ENCODE data around the gene MOBP.

GRCh38 chr3:39485547-39485946 is 18.1 kb downstream of the MOBP start:
- TF ChIP-seq POLR2A (IDR thresholded peaks at IDR 0.05) (no peak), POLR2AphosphoS5 (IDR thresholded peaks at IDR 0.05) (no peak), EP300 (IDR thresholded peaks at IDR 0.05) (no peak)
- TF ChIP-seq, protein P1, sequence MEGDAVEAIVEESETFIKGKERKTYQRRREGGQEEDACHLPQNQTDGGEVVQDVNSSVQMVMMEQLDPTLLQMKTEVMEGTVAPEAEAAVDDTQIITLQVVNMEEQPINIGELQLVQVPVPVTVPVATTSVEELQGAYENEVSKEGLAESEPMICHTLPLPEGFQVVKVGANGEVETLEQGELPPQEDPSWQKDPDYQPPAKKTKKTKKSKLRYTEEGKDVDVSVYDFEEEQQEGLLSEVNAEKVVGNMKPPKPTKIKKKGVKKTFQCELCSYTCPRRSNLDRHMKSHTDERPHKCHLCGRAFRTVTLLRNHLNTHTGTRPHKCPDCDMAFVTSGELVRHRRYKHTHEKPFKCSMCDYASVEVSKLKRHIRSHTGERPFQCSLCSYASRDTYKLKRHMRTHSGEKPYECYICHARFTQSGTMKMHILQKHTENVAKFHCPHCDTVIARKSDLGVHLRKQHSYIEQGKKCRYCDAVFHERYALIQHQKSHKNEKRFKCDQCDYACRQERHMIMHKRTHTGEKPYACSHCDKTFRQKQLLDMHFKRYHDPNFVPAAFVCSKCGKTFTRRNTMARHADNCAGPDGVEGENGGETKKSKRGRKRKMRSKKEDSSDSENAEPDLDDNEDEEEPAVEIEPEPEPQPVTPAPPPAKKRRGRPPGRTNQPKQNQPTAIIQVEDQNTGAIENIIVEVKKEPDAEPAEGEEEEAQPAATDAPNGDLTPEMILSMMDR (IDR thresholded peaks at IDR 0.05) = no peak
